Stimulated activated naive CD8-positive, alpha-beta T cell treated with anti-CD3 and anti-CD28 coated beads, Interleukin-15, amount 100 ng/mL, for 72 hours (primary cell): ENCODE data around the gene ZBTB8A.
A peak's percentile ranks its signal among the peaks of the same experiment; 100 is the strongest.

Source experiments
- ATAC-seq: fragments of 150-1000 bp; cut with Tn5 transposase; 2 replicates; pipeline ENCODE4 v1.10.0; 2021; ENCODE audit warnings: mild to moderate bottlenecking, moderate library complexity
- DNase-seq, 2 donors: peaks; one replicate each; pipeline ENCODE4 v3.0.0; 2021 to 2022
- H3K27ac Mint-ChIP-seq, 2 donors: one replicate each; pipeline ENCODE4 v1.8.0; 2022; ENCODE audit warnings: mild to moderate bottlenecking in 2 of 2, mixed read lengths in 2 of 2, moderate library complexity in 2 of 2
- H3K27me3 Mint-ChIP-seq: one replicate; pipeline ENCODE4 v1.8.0; 2022; ENCODE audit warnings: mixed read lengths
- H3K4me1 Mint-ChIP-seq: one replicate; pipeline ENCODE4 v1.8.0; 2022; ENCODE audit warnings: mild to moderate bottlenecking, mixed read lengths
- H3K4me3 Mint-ChIP-seq, 2 donors: one replicate each; pipeline ENCODE4 v1.8.0; 2022; ENCODE audit warnings: mild to moderate bottlenecking in 2 of 2, mixed read lengths in 2 of 2, moderate library complexity in 1 of 2
- H3K9me3 Mint-ChIP-seq, 2 donors: one replicate each; pipeline ENCODE4 v1.8.0; 2022; ENCODE audit warnings: mixed read lengths in 2 of 2

The ZBTB8A gene

GRCh38 chr1:32651461-32652073 lies 112.3 kb downstream of the ZBTB8A start:
- peak; percentile 22 for ATAC-seq
- peak overlapping the region; percentile 99 to 100 for H3K27ac Mint-ChIP-seq
- no peak for DNase-seq
- peaks cover 63% of the 10 kb centered on the region for H3K4me1 Mint-ChIP-seq
- H3K4me3 Mint-ChIP-seq, result peak overlapping the region; percentile 88 to 91
- no peaks in the 10 kb centered on the region for H3K9me3 Mint-ChIP-seq
- H3K27me3 Mint-ChIP-seq, result no peaks in the 10 kb centered on the region

GRCh38 chr1:32652244-32652962 lies 113.2 kb downstream of the ZBTB8A start:
- Mint-ChIP-seq H3K27ac (peak overlapping the region; percentile 99 to 100), H3K4me3 (peak overlapping the region; percentile 88 to 91), H3K4me1 (peaks cover 69% of the 10 kb centered on the region), H3K9me3 (no peaks in the 10 kb centered on the region), H3K27me3 (no peaks in the 10 kb centered on the region)
- DNase-seq, result no peak
- ATAC-seq, result no peak
